Aorta (tissue), 5 donors: ENCODE measurements around the gene NQO2. TPM values are rescaled to one million over a fixed set of nuclear protein-coding genes. Genes with fewer than 3 reads are reported as not detected.
"Not testable (repeated sequence)": the region's sequence is repeated elsewhere in the genome, so short reads cannot be mapped to it uniquely, and the experiment has no call there.

Experiments
- ATAC-seq: fragments of 200-7000 bp; cut with Tn5 transposase; one replicate; pipeline ENCODE4 v1.9.1; 2022; ENCODE audit warnings: moderate library complexity; ENCODE audit not compliant: low FRiP score
- DNase-seq, 2 donors: peaks; one replicate each; pipeline ENCODE4 v3.0.0-alpha.2; 2020
- H3K27ac ChIP-seq, 2 donors: one replicate each; pipeline ENCODE4 v1.5.1; 2013; ENCODE audit warnings: low read length in 2 of 2, mild to moderate bottlenecking in 2 of 2, moderate library complexity in 2 of 2, control low read depth in 1 of 2, inconsistent platforms in 1 of 2, low read depth in 1 of 2
- H3K27me3 ChIP-seq, 2 donors: one replicate each; pipeline ENCODE4 v1.6.1; 2013; ENCODE audit warnings: control low read depth in 1 of 2, low read length in 1 of 2, mild to moderate bottlenecking in 1 of 2, moderate library complexity in 1 of 2; ENCODE audit not compliant: insufficient read depth in 2 of 2, control insufficient read depth in 1 of 2
- H3K36me3 ChIP-seq, 2 donors: one replicate each; pipeline ENCODE4 v1.6.1; 2013; ENCODE audit warnings: control low read depth in 1 of 2, low read length in 1 of 2, mild to moderate bottlenecking in 1 of 2; ENCODE audit not compliant: insufficient read depth in 2 of 2, control insufficient read depth in 1 of 2
- H3K4me1 ChIP-seq, 2 donors: one replicate each; pipeline ENCODE4 v1.6.1; 2013; ENCODE audit warnings: low read length in 2 of 2, control low read depth in 1 of 2, mild to moderate bottlenecking in 1 of 2, moderate library complexity in 1 of 2; ENCODE audit not compliant: insufficient read depth in 2 of 2, control insufficient read depth in 1 of 2
- H3K4me3 ChIP-seq, 2 donors: one replicate each; pipeline ENCODE4 v1.5.1; 2013; ENCODE audit warnings: low read length in 2 of 2, control low read depth in 1 of 2, mild to moderate bottlenecking in 1 of 2
- H3K9me3 ChIP-seq: one replicate; pipeline ENCODE4 v1.6.1; 2013; ENCODE audit warnings: mild to moderate bottlenecking, low read length; ENCODE audit not compliant: control insufficient read depth
- WGBS, 2 donors: extraction: QIAGEN DNeasy Blood & Tissue Kit; methylation state at CpG; one replicate each; pipeline ENCODE4 v1.1.7; 2013; 5-methylcytosine and 5-hydroxymethylcytosine counted together
- intact Hi-C, 2 donors: fragments of 100-400 bp; cut with DNase I; formaldehyde crosslinking; loops; one replicate each; pipeline versions ENCODE4 v1.14.2 to v1.15.0; 2022
- polyA plus RNA-seq, 2 donors: library from polyadenylated mRNA; stranded (reverse); fragments of 200-250 nt; gene quantifications; one replicate each; pipeline ENCODE4 v1.2.3, GENCODE V29; 2013
- total RNA-seq, 2 donors: library from RNA; stranded (reverse); fragmentation: NEBNext Ultra II Directional; extraction: Animal tissue kit (Norgen Biotek cat#: 25700); gene quantifications; one replicate each; pipeline ENCODE4 v1.2.1, GENCODE V29; 2021
- donor health status: healthy with polysubstance abuse.
- donor health status: Bipolar disorder and iron deficiency.
- donor health status: DM: no; HTN: no; CAD: no.
- donor health status: DM: no; HTN: no; CAD: no.
- donor health status: DM: yes; HTN: yes; CAD: no.

Gene NQO2
- total and polyA plus RNA-seq, 4 donors, result 23.2 to 58.9 (median 49.4) TPM

DNA sequence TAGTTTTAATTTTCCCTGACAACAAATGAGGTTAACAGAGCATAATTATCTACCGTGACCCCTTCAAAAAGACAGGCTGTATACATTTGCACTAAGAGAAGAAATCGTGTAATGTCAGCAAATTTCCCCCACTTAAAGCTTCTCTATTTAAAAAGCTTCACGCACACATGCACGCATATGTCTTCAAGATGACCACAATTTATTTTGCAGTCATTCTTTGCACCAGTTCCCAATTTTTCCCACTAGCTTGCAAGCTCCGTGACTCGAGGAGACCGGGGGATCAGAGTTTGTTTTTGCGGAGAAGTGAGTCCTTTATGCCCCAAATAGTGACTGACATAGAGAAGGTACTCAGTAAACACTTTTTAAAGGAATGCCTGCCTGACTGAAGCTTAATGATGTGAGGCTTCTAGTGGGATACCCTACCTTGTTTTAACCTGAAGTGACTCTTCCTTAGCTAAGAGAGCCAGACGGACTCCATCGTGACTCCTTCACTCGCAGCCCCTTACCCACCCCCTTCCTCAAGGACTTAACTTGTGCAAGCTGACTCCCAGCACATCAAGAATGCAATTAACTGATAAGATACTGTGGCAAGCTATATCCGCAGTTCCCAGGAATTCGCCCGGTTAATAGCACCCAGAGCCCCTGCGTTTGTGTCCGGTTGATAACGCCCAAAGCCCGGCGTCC lies 9.3 kb upstream of the NQO2 start:
- WGBS, 2 donors, result 1% methylated on average over 19 of the region's 19 CpGs
- H3K27me3 ChIP-seq, result no peaks in the 10 kb centered on the region
- no peak for ATAC-seq
- H3K36me3 ChIP-seq, result no peaks in the 10 kb centered on the region
- H3K9me3 ChIP-seq, result no peaks in the 10 kb centered on the region
- no peak for DNase-seq
- H3K4me3 ChIP-seq, result peak overlapping the region; percentile 93 to 94
- H3K27ac ChIP-seq, result peak overlapping the region; percentile 62 to 99
- peaks cover 0 to 3% of the 10 kb centered on the region in 2 donors for H3K4me1 ChIP-seq
- intact Hi-C loops, result no loop called here

GRCh38 chr6:2990932-2991506 lies 8.7 kb upstream of the NQO2 start:
- peak overlapping the region; percentile 79 to 99 for H3K27ac ChIP-seq
- no peaks in the 10 kb centered on the region for H3K9me3 ChIP-seq
- no peaks in the 10 kb centered on the region for H3K36me3 ChIP-seq
- peaks cover 0 to 3% of the 10 kb centered on the region in 2 donors for H3K4me1 ChIP-seq
- peak overlapping the region; percentile 52 to 94 for H3K4me3 ChIP-seq
- 1 to 2% methylated on average over 10 of the region's 10 CpGs for WGBS, 2 donors
- DNase-seq (no peak), ATAC-seq (no peak)
- no peaks in the 10 kb centered on the region for H3K27me3 ChIP-seq
- intact Hi-C loops, result no loop called here

DNA sequence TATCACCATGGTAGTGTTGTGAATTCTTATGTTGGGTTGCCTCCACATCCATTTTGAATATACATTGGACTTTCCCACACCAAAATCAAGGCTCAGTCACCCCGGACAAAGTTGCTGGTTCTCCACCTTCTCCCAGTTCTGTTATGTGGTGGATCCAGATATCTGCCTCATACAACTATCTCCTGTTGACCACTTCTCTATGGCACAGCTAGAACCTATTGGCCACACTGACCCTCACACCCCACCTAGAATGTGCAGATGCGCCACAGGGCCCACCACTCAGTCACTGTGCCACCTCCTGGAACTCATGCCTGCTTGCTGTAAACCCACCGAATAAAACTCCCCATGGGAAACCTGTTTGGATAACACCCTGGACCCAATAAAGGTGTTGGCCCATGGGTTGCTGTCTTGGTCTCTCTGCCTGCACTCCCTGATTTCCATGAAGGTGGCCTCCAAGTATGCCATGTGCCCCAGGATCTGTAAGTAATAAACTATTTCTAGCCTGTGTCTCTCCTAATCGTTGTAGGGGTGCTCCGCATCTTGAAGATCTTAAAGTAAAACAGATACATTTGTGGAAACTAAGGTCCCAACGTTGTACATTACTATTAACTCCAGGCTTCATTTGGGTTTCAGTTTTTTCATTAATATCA lies 7.2 kb upstream of the NQO2 start:
- Histone ChIP-seq H3K36me3 (no peaks in the 10 kb centered on the region), H3K4me3 (no peak overlapping the region), H3K9me3 (no peaks in the 10 kb centered on the region), H3K4me1 (peaks cover 0 to 3% of the 10 kb centered on the region in 2 donors), H3K27ac (no peak overlapping the region), H3K27me3 (no peaks in the 10 kb centered on the region)
- 94% methylated on average over 6 of the region's 6 CpGs for whole genome bisulfite sequencing, 2 donors
- ATAC-seq (no peak), DNase-seq (no peak)
- intact Hi-C loops, result no loop called here

DNA sequence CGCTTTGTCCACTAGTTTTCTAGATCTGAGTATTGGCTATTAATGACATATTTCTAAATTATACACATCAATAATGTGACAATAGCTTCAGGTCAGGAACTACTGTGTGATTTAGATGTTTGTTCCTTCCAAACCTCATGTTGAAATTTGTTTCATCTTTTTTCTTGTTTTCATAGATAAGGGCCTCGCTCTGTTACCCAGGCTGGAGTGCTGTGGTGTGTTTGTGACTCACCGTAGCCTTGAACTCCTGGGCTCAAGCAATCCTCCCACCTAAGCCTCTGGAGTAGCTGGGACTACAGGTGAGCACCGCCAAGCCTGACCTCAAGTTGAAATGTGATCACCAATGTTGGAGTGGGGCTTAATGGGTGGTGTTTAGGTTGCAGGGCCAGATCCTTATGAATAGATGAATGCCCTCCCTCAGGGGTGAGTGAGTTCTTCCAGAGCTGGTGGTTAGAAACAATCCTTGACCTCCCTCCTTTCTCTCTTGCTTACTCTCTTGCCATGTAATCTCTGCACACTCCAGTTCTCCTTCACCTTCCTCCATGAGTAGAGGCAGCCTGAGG lies 5.9 kb upstream of the NQO2 start:
- no peak overlapping the region for H3K27ac ChIP-seq
- H3K27me3 ChIP-seq, result no peaks in the 10 kb centered on the region
- ATAC-seq, result no peak
- intact Hi-C loops, result no loop called here
- no peak overlapping the region for H3K4me3 ChIP-seq
- WGBS, 2 donors, result 92 to 95% methylated on average over 4 of the region's 4 CpGs
- H3K9me3 ChIP-seq, result no peaks in the 10 kb centered on the region
- no peak for DNase-seq
- H3K4me1 ChIP-seq, result no peaks in the 10 kb centered on the region
- H3K36me3 ChIP-seq, result no peaks in the 10 kb centered on the region

DNA sequence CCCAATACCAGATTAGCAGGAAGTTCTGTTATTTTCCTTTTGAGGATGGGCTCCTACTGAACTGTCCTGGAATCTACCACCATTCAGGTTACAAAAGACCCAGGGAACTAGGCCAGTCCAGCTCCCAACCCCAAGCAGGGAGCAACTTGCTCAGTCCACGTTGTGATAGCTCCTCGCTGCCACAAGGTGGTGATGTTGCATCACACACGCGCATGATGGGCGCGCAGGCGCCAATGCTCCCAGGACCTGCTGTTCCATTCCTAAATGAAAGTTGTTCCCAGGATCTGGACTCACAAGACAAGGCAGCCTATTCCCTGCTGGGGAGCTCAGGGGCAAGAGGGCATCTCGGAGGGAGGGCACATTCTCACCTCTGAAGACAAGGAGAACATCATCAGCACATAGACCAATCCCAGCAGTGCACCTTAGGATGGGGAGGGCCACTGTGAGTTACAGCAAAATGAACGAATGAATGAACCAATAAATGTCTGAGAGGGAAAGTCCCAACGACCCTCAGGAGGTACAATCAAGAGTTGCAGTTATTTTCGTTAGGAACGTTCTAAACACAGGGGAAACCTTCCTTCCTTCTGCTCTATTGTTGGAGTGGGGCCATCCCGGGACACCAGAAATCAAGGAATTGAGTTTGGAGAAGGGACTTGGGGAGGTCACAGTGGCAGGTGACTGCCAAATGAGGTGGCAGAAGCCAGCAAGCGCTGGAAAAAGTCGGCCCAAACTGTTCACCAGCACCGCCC lies 1.3 kb upstream of the NQO2 start:
- H3K9me3 ChIP-seq, H3K27me3 ChIP-seq, H3K36me3 ChIP-seq, H3K4me3 ChIP-seq, DNase-seq, intact Hi-C loops, H3K4me1 ChIP-seq: not testable (repeated sequence)
- H3K27ac ChIP-seq, result peak overlapping the region in 1 of 2 donors; percentile 42
- ATAC-seq, result peak; percentile 93
- WGBS, 2 donors, result 2 to 4% methylated on average over 9 to 12 of the region's 16 CpGs

DNA sequence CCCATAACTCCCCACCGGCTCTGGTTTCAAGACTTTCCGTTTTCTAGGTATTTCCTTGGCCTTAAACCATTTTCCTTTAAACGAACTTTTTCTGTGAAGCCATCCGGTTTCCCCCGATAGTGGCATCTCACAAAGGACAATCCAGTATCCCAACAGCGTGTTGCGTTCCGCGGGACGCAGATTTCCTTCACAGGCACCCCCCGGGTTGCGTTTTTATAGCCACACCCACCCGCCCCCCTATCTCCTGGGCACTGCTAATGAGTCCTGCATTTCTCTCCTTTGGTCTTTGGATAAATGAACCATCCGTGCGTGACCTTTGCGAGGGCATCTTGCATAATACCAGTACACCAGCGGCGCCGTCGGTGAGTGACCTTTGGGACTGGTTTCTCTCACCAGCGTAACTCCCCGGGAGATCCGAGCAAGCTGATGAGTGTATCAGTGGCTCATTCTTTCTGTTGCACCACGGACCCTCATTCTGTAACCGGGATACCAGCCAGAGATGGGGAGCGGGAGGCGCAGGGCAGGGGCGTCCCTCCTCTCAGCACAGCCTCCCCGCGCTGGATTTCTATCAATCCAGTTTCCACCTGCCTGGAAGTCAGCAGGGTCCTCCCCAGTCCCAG lies 586 bp upstream of the NQO2 start:
- Histone ChIP-seq H3K27me3 (no peaks in the 10 kb centered on the region), H3K36me3 (no peaks in the 10 kb centered on the region), H3K9me3 (no peaks in the 10 kb centered on the region), H3K4me3 (peak overlapping the region in 1 of 2 donors; percentile 3), H3K27ac (peak overlapping the region in 1 of 2 donors; percentile 42), H3K4me1 (peaks cover 0 to 3% of the 10 kb centered on the region in 2 donors)
- DNase-seq, result peak in 1 of 2 donors; percentile 91
- 0% methylated on average over 30 of the region's 30 CpGs for WGBS, 2 donors
- ATAC-seq, result peak; percentile 67
- intact Hi-C loops, result loop anchor here (1.0 kb wide), 1 partner anchor 56 kb away; no protein-coding TSS in a partner anchor

DNA sequence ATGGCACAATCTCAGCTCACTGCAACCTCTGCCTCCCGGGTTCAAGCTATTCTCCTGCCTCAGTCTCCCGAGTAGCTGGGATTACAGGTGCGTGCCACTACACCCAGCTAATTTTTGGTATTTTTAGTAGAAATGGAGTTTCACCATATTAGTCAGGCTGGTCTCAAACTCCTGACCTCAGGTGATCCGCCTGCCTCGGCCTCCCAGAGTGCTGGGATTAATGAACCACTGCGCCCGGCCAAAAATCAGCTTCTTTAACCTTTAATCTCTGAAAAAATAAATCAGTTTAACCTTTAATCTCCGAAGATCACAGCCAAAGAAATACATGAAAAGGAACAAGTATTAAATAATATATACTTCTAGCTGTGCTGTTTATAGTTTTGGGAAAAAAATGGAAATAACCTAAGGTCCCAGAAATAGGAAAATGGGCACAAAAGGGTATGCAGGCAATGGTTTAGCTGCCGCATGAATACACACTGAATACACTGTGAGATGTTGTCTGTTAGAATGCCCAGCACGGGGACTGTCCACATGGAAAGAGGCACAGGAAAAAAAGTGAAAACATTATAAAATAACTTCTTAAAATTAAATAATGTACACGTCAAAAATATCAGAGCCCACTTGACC lies 1.6 kb downstream of the NQO2 start:
- DNase-seq, result no peak
- H3K27me3 ChIP-seq, result no peaks in the 10 kb centered on the region
- H3K4me3 ChIP-seq, result no peak overlapping the region
- no peaks in the 10 kb centered on the region for H3K9me3 ChIP-seq
- intact Hi-C loops, result no loop called here
- no peak overlapping the region for H3K27ac ChIP-seq
- H3K36me3 ChIP-seq, result peaks cover 0 to 2% of the 10 kb centered on the region in 2 donors
- 87 to 89% methylated on average over 11 of the region's 11 CpGs for WGBS, 2 donors
- peaks cover 0 to 3% of the 10 kb centered on the region in 2 donors for H3K4me1 ChIP-seq
- no peak for ATAC-seq
